K562 (cell line): ENCODE measurements around the gene RAB14.

Source experiments
- CTCF ChIP-seq, 3 experiments: IDR thresholded peaks in 2 of 3; conservative IDR thresholded peaks in 1 of 3; 2 replicates each; pipeline ENCODE4 v1.5.1; 2011 to 2012; ENCODE audit warnings: low read length in 3 of 3, mild to moderate bottlenecking in 3 of 3, control low read depth in 2 of 3, improper control_type of control experiment in 1 of 3, inconsistent platforms in 1 of 3, low read depth in 1 of 3, mixed read lengths in 1 of 3, moderate library complexity in 1 of 3; ENCODE audit not compliant: insufficient read depth in 2 of 3
- HNRNPL ChIP-seq: fragments of 200-400 bp; formaldehyde crosslinking; IDR thresholded peaks from 2 replicates; pipeline ENCODE4 v1.6.1; 2017; ENCODE audit warnings: low read depth, mild to moderate bottlenecking, low read length
- MYC ChIP-seq, 2 experiments: fragments of 250-450 bp in 1 of 2; sonication (Bioruptor Pico) in 1 of 2; IDR thresholded peaks; 2 replicates each; pipeline versions ENCODE4 v1.5.1 to v1.6.1; 2012 to 2021; ENCODE audit warnings: low read depth in 2 of 2, borderline replicate concordance in 1 of 2, improper control_type of control experiment in 1 of 2, low read length in 1 of 2, mild to moderate bottlenecking in 1 of 2, moderate library complexity in 1 of 2
- TAF7 ChIP-seq: fragments of 450-650 bp; IDR thresholded peaks from 2 replicates; pipeline ENCODE4 v1.6.1; 2016; ENCODE audit warnings: missing genetic modification characterization, missing compliant biosample characterization
- THRAP3 ChIP-seq: fragments of 450-650 bp; IDR thresholded peaks from 2 replicates; pipeline ENCODE4 v1.6.1; 2016; ENCODE audit warnings: mild to moderate bottlenecking, inconsistent platforms, borderline replicate concordance
- YY1 ChIP-seq, 3 experiments: IDR thresholded peaks; 2 replicates each; pipeline ENCODE4 v1.6.1; 2011; ENCODE audit warnings: low read length in 2 of 3, mild to moderate bottlenecking in 2 of 3, moderate library complexity in 2 of 3, borderline replicate concordance in 1 of 3, control low read depth in 1 of 3, low read depth in 1 of 3; ENCODE audit not compliant: insufficient read depth in 3 of 3, insufficient replicate concordance in 2 of 3, control insufficient read depth in 1 of 3, insufficient read length in 1 of 3; ENCODE audit errors: extremely low read depth in 1 of 3
- ZKSCAN1 ChIP-seq: fragments of 150-350 bp; IDR thresholded peaks from 2 replicates; pipeline ENCODE4 v1.6.1; 2016; ENCODE audit warnings: low read depth, low read length
- ZNF133 ChIP-seq: fragments of 250-450 bp; sonication (Bioruptor Pico); IDR thresholded peaks from 2 replicates; pipeline ENCODE4 v1.4.0; 2020; ENCODE audit warnings: mild to moderate bottlenecking
- TF ChIP-seq, protein P1 (sequence below): fragments of 450-650 bp; formaldehyde crosslinking; IDR thresholded peaks from 2 replicates; pipeline ENCODE4 v1.4.0; 2022; ENCODE audit warnings: missing genetic modification characterization
- TF ChIP-seq, protein P2 (sequence below): fragments of 200-600 bp; sonication (generic); IDR thresholded peaks from one replicate; pipeline ENCODE4 v1.6.1; 2012; ENCODE audit warnings: mild to moderate bottlenecking, low read depth, low read length, inconsistent platforms

DNA sequence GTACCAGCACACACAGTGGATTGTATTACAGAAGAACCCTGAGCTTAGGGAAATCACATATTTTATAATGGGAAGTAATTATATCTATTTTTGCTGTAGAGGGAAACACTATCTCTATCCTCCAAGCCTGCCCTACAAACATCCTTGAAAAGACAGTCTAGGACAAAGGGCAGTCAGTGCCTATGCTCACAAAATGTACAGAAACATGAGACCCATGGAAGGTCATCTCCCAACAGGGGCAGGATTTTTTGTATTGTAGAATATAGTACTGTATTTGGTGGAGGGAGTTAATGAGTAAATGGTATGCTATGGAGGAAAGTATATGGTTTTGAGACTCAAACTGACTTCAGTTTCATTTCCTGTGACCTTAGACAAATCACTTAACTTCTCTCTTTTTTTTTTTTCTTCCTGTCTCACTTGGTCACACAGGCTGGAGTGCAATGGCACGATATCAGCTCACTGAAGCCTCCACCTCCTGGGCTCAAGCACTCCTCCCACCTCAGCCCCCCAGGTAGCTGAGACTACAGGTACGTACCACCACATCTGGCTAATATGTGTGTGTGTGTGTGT lies 5.8 kb upstream of the RAB14 start:
- TF ChIP-seq THRAP3 (no peak), TAF7 (tag) (no peak), CTCF (IDR thresholded peaks at IDR 0.05 in 2 of 3, conservative IDR thresholded peaks at IDR 0.05 in 1 of 3; ENCODE audit: insufficient read depth in 2 of 3, low read depth in 1 of 3, low read length in 3 of 3) (no peak), HNRNPL (no peak), ZKSCAN1 (no peak), MYC (IDR thresholded peaks at IDR 0.05; ENCODE audit: low read depth, low read length) (no peak), MYC (CRISPR knock-in tag; IDR thresholded peaks at IDR 0.05; ENCODE audit: borderline replicate concordance, low read depth) (no peak), YY1 (IDR thresholded peaks at IDR 0.05; ENCODE audit: borderline replicate concordance in 1 of 3, control insufficient read depth in 1 of 3, extremely low read depth in 1 of 3, insufficient read depth in 3 of 3, insufficient read length in 1 of 3, insufficient replicate concordance in 2 of 3, low read depth in 1 of 3, low read length in 2 of 3) (no peak), ZNF133 (CRISPR knock-in tag) (no peak)
- TF ChIP-seq, protein P1, sequence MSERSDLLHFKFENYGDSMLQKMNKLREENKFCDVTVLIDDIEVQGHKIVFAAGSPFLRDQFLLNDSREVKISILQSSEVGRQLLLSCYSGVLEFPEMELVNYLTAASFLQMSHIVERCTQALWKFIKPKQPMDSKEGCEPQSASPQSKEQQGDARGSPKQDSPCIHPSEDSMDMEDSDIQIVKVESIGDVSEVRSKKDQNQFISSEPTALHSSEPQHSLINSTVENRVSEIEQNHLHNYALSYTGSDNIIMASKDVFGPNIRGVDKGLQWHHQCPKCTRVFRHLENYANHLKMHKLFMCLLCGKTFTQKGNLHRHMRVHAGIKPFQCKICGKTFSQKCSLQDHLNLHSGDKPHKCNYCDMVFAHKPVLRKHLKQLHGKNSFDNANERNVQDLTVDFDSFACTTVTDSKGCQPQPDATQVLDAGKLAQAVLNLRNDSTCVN (CRISPR knock-in tag), result no peak
- TF ChIP-seq, protein P2, sequence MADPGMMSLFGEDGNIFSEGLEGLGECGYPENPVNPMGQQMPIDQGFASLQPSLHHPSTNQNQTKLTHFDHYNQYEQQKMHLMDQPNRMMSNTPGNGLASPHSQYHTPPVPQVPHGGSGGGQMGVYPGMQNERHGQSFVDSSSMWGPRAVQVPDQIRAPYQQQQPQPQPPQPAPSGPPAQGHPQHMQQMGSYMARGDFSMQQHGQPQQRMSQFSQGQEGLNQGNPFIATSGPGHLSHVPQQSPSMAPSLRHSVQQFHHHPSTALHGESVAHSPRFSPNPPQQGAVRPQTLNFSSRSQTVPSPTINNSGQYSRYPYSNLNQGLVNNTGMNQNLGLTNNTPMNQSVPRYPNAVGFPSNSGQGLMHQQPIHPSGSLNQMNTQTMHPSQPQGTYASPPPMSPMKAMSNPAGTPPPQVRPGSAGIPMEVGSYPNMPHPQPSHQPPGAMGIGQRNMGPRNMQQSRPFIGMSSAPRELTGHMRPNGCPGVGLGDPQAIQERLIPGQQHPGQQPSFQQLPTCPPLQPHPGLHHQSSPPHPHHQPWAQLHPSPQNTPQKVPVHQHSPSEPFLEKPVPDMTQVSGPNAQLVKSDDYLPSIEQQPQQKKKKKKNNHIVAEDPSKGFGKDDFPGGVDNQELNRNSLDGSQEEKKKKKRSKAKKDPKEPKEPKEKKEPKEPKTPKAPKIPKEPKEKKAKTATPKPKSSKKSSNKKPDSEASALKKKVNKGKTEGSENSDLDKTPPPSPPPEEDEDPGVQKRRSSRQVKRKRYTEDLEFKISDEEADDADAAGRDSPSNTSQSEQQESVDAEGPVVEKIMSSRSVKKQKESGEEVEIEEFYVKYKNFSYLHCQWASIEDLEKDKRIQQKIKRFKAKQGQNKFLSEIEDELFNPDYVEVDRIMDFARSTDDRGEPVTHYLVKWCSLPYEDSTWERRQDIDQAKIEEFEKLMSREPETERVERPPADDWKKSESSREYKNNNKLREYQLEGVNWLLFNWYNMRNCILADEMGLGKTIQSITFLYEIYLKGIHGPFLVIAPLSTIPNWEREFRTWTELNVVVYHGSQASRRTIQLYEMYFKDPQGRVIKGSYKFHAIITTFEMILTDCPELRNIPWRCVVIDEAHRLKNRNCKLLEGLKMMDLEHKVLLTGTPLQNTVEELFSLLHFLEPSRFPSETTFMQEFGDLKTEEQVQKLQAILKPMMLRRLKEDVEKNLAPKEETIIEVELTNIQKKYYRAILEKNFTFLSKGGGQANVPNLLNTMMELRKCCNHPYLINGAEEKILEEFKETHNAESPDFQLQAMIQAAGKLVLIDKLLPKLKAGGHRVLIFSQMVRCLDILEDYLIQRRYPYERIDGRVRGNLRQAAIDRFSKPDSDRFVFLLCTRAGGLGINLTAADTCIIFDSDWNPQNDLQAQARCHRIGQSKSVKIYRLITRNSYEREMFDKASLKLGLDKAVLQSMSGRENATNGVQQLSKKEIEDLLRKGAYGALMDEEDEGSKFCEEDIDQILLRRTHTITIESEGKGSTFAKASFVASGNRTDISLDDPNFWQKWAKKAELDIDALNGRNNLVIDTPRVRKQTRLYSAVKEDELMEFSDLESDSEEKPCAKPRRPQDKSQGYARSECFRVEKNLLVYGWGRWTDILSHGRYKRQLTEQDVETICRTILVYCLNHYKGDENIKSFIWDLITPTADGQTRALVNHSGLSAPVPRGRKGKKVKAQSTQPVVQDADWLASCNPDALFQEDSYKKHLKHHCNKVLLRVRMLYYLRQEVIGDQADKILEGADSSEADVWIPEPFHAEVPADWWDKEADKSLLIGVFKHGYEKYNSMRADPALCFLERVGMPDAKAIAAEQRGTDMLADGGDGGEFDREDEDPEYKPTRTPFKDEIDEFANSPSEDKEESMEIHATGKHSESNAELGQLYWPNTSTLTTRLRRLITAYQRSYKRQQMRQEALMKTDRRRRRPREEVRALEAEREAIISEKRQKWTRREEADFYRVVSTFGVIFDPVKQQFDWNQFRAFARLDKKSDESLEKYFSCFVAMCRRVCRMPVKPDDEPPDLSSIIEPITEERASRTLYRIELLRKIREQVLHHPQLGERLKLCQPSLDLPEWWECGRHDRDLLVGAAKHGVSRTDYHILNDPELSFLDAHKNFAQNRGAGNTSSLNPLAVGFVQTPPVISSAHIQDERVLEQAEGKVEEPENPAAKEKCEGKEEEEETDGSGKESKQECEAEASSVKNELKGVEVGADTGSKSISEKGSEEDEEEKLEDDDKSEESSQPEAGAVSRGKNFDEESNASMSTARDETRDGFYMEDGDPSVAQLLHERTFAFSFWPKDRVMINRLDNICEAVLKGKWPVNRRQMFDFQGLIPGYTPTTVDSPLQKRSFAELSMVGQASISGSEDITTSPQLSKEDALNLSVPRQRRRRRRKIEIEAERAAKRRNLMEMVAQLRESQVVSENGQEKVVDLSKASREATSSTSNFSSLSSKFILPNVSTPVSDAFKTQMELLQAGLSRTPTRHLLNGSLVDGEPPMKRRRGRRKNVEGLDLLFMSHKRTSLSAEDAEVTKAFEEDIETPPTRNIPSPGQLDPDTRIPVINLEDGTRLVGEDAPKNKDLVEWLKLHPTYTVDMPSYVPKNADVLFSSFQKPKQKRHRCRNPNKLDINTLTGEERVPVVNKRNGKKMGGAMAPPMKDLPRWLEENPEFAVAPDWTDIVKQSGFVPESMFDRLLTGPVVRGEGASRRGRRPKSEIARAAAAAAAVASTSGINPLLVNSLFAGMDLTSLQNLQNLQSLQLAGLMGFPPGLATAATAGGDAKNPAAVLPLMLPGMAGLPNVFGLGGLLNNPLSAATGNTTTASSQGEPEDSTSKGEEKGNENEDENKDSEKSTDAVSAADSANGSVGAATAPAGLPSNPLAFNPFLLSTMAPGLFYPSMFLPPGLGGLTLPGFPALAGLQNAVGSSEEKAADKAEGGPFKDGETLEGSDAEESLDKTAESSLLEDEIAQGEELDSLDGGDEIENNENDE, result no peak
